HepG2 (cell line): Measurements from ENCODE around the gene COL25A1. TPM values are rescaled to one million over a fixed set of nuclear protein-coding genes. Genes with fewer than 3 reads are reported as not detected.
A peak's percentile ranks its signal among the peaks of the same experiment; 100 is the strongest.

Experiments
- ATAC-seq: fragments of 200-7000 bp; cut with Tn5 transposase; 3 replicates; pipeline ENCODE4 v1.9.1; 2020; ENCODE audit warnings: mild to moderate bottlenecking, moderate library complexity
- BruUV-seq: library from RNA; stranded (reverse); fragments of 400-500 nt; replicated peaks from 2 replicates; lab custom pipeline; 2021; lab: Mats Ljungman, UMichigan
- CTCF ChIA-PET: fragments of 300-600 bp; formaldehyde crosslinking; extraction: SDS; loops from one replicate; lab custom pipeline; 2021; ENCODE audit warnings: low total read pairs, inconsistent platforms, low intra/inter-chr PET ratio; lab: Yijun Ruan, JAX
- POLR2A ChIA-PET: fragments of 350-600 bp; sonication (Branson Sonifier 250); formaldehyde crosslinking; loops from one replicate; lab custom pipeline; 2020; ENCODE audit warnings: antibody characterized with exemption, inconsistent platforms; lab: Yijun Ruan, JAX
- DNase-seq: peaks from one replicate; pipeline ENCODE4 v3.0.0-alpha.2; 2015; ENCODE audit warnings: low spot score
- FAIRE-seq: peaks from 3 replicates; lab custom pipeline; 2011; peaks lifted over from hg19 to GRCh38; lab: Jason Lieb, UNC
- H2AFZ ChIP-seq: one replicate; pipeline ENCODE4 v1.6.1; 2011; ENCODE audit warnings: low read length, inconsistent platforms
- H3K27ac ChIP-seq: fragments of 300-600 bp; 3 replicates; pipeline ENCODE4 v1.8.0; 2011; ENCODE audit warnings: mixed run types, mild to moderate bottlenecking, mixed read lengths, low read length, inconsistent platforms; ENCODE audit not compliant: insufficient read depth; ENCODE audit errors: extremely low read length
- H3K27me3 ChIP-seq, 2 experiments: fragments of 200-600 bp in 1 of 2; 2 replicates in 1 of 2; 3 replicates in 1 of 2; pipeline versions ENCODE4 v1.6.0 to v1.8.0; 2011; ENCODE audit warnings: low read length in 2 of 2, mild to moderate bottlenecking in 2 of 2, moderate library complexity in 2 of 2, inconsistent platforms in 1 of 2; ENCODE audit not compliant: insufficient read depth in 2 of 2, control insufficient read depth in 1 of 2
- H3K36me3 ChIP-seq, 2 experiments: fragments of 200-600 bp in 1 of 2; replicated peaks in 1 of 2; 2 replicates in 1 of 2; 3 replicates in 1 of 2; pipeline versions ENCODE4 v1.5.1 to v1.8.0; 2011; ENCODE audit warnings: low read length in 2 of 2, inconsistent platforms in 1 of 2; ENCODE audit not compliant: insufficient read depth in 2 of 2, control insufficient read depth in 1 of 2
- H3K4me1 ChIP-seq: 2 replicates; pipeline ENCODE4 v1.5.1; 2012; ENCODE audit warnings: low read length, inconsistent platforms; ENCODE audit not compliant: insufficient read depth
- H3K4me2 ChIP-seq: 2 replicates; pipeline ENCODE4 v1.6.0; 2011; ENCODE audit warnings: low read depth, low read length, inconsistent platforms
- H3K4me3 ChIP-seq, 3 experiments: fragments of 200-600 bp in 1 of 3; sonication (generic), shearing (Covaris generic) in 1 of 3; replicated peaks in 1 of 3; 2 replicates each; pipeline ENCODE4 v1.5.1; 2011 to 2016; ENCODE audit warnings: low read length in 3 of 3, inconsistent platforms in 2 of 3, low read depth in 2 of 3, mild to moderate bottlenecking in 2 of 3, control low read depth in 1 of 3, mixed read lengths in 1 of 3; ENCODE audit not compliant: insufficient read depth in 1 of 3
- H3K79me2 ChIP-seq: one replicate; pipeline ENCODE4 v1.6.1; 2011; ENCODE audit warnings: low read length, inconsistent platforms; ENCODE audit not compliant: insufficient read depth
- H3K9ac ChIP-seq: 2 replicates; pipeline ENCODE4 v1.6.0; 2011; ENCODE audit warnings: mild to moderate bottlenecking, low read depth, low read length, inconsistent platforms; ENCODE audit not compliant: insufficient read depth
- H3K9me3 ChIP-seq: 2 replicates; pipeline ENCODE4 v1.5.1; 2012; ENCODE audit warnings: mild to moderate bottlenecking, low read length
- H4K20me1 ChIP-seq: 2 replicates; pipeline ENCODE4 v1.6.0; 2011; ENCODE audit warnings: inconsistent platforms, mild to moderate bottlenecking, low read length, moderate library complexity; ENCODE audit not compliant: insufficient read depth
- ELF3 ChIP-seq: IDR thresholded peaks from 2 replicates; pipeline ENCODE4 v1.6.1; 2016; ENCODE audit warnings: missing genetic modification reagents, missing compliant biosample characterization
- PTBP1 ChIP-seq: fragments of 200-400 bp; formaldehyde crosslinking; IDR thresholded peaks from 2 replicates; pipeline ENCODE4 v1.6.1; 2018; ENCODE audit warnings: low read length, low read depth; ENCODE audit not compliant: poor library complexity, severe bottlenecking
- SMARCC2 ChIP-seq: fragments of 450-650 bp; IDR thresholded peaks from 2 replicates; pipeline ENCODE4 v1.6.1; 2017; ENCODE audit warnings: antibody characterized with exemption, mild to moderate bottlenecking
- STAG1 ChIP-seq: sonication (generic); formaldehyde crosslinking; IDR thresholded peaks from 2 replicates; pipeline ENCODE4 v1.4.0; 2020; ENCODE audit warnings: missing genetic modification reagents
- ZNF672 ChIP-seq: sonication (generic); formaldehyde crosslinking; IDR thresholded peaks from 2 replicates; pipeline ENCODE4 v1.8.1; 2022; ENCODE audit warnings: missing genetic modification reagents
- WGBS: methylation state at CpG from one replicate; pipeline ENCODE4 v1.1.6; 2017; ENCODE audit warnings: low lambda C conversion rate; 5-methylcytosine and 5-hydroxymethylcytosine counted together
- in situ Hi-C: cut with HindIII; loops from 2 replicates; pipeline ENCODE4 v1.10.0; 2017; ENCODE audit warnings: low pct_unique_long_range_greater_than_20kb; ENCODE audit not compliant: extremely low pct_ligation_motif_present
- intact Hi-C: fragments of 100-400 bp; cut with micrococcal nuclease; formaldehyde crosslinking; loops from one replicate; pipeline ENCODE4 v1.10.0; 2022; ENCODE audit not compliant: unreplicated experiment
- polyA plus RNA-seq, 8 experiments: library from polyadenylated mRNA; depleted of rRNA in 3 of 8; stranded (reverse) in 7 of 8; unstranded in 1 of 8; fragments of >200 nt; fragmentation: Illumina TruSeq in 4 of 8; extraction: Trizol in 4 of 8; gene quantifications; 2 replicates each; pipeline versions ENCODE4 v1.2.1 to v1.2.3, GENCODE V29; 2011 to 2016; ENCODE audit warnings: low read depth in 4 of 8, missing spikeins in 1 of 8, mixed read lengths in 1 of 8; ENCODE audit not compliant: insufficient read depth in 1 of 8
- total RNA-seq, 5 experiments: library from RNA; depleted of rRNA; stranded (reverse); fragments of >200 nt; fragmentation: Illumina TruSeq; extraction: Trizol; gene quantifications; 2 replicates each; pipeline ENCODE4 v1.2.3, GENCODE V29; 2016; ENCODE audit warnings: low read depth in 1 of 5
- TF ChIP-seq, protein P1 (sequence below): sonication (generic); formaldehyde crosslinking; IDR thresholded peaks from 2 replicates; pipeline ENCODE4 v1.4.0; 2020; ENCODE audit warnings: mild to moderate bottlenecking, missing genetic modification reagents
- TF ChIP-seq, protein P2 (sequence below): sonication (generic); formaldehyde crosslinking; IDR thresholded peaks from 2 replicates; pipeline ENCODE4 v1.5.0; 2020; ENCODE audit warnings: mild to moderate bottlenecking, missing genetic modification reagents, moderate library complexity

The COL25A1 gene
- total and polyA plus RNA-seq, 2 of the 13 experiments (the other 11 are each of a cell fraction or from before 2014, with no cell fraction given), result not detected

DNA sequence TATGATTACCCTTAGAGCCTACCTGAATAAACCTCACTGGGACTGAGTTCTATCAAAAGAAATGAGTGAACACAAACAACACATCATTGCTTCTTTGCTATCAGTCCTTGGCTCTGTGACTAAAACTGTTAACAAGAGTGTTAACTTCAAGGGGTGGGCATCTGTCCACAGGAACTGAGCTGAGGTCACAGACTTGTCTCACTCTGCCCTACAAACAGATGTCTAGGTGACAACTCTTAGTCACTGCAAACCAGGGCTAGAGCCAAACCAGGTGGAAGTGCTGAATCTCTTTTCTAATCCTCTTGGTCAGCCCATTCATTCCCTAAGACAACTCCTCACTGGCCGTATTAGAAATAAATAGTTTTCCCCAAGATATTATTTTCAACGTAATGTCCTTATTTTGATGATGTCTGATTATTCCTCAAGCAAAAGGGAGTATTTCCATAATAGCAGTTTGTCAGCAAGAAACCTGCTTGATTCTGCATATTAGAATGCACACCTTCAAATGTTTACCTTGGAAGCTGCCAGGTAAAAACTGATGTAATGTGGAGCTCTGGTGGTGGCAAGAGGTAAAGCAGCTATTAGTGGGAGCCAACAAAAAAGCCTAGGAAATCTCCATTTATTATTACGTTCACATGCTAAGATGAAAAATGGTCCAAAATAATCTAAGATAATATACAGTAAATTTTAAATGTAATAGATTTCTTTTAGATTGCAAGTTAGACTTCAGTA is 4.0 kb downstream of the COL25A1 start:
- no peak for DNase-seq
- Histone ChIP-seq H3K4me3 (no peak overlapping the region), H3K4me1 (no peaks in the 10 kb centered on the region)
- CTCF ChIA-PET, result interaction anchor here (1.1 kb wide), 1 partner anchor 615 kb away, joined by 3 read pairs; no protein-coding TSS in a partner anchor
- peak; percentile 63 for TF ChIP-seq STAG1
- TF ChIP-seq, protein P1, sequence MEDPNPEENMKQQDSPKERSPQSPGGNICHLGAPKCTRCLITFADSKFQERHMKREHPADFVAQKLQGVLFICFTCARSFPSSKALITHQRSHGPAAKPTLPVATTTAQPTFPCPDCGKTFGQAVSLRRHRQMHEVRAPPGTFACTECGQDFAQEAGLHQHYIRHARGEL (CRISPR knock-in tag), result no peak
- TF ChIP-seq, protein P2, sequence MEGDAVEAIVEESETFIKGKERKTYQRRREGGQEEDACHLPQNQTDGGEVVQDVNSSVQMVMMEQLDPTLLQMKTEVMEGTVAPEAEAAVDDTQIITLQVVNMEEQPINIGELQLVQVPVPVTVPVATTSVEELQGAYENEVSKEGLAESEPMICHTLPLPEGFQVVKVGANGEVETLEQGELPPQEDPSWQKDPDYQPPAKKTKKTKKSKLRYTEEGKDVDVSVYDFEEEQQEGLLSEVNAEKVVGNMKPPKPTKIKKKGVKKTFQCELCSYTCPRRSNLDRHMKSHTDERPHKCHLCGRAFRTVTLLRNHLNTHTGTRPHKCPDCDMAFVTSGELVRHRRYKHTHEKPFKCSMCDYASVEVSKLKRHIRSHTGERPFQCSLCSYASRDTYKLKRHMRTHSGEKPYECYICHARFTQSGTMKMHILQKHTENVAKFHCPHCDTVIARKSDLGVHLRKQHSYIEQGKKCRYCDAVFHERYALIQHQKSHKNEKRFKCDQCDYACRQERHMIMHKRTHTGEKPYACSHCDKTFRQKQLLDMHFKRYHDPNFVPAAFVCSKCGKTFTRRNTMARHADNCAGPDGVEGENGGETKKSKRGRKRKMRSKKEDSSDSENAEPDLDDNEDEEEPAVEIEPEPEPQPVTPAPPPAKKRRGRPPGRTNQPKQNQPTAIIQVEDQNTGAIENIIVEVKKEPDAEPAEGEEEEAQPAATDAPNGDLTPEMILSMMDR, result peak; percentile 39
- TF ChIP-seq, all 625 proteins: peak for 2
- 9% methylated on average over 3 of the region's 3 CpGs for WGBS
- no peak overlapping the region for H2AFZ ChIP-seq
- no peaks in the 10 kb centered on the region for H4K20me1 ChIP-seq
- ATAC-seq, result peak; percentile 59; the same call in 2 of the 3 replicates
- no peak overlapping the region for H3K27ac ChIP-seq
- no peaks in the 10 kb centered on the region for H3K36me3 ChIP-seq
- H3K27me3 ChIP-seq, result peaks cover 1 to 5% of the 10 kb centered on the region in 2 experiments; a peak in 3 of 5 replicates
- BruUV-seq, result no TSS peak
- no peak overlapping the region for H3K4me2 ChIP-seq
- POLR2A ChIA-PET, result no interaction called here
- H3K9me3 ChIP-seq, result no peaks in the 10 kb centered on the region
- H3K79me2 ChIP-seq, result no peaks in the 10 kb centered on the region
- intact Hi-C loops, result loop anchor here (1.0 kb wide), 2 partner anchors 222 to 463 kb away; no protein-coding TSS in a partner anchor
- no peak overlapping the region for H3K9ac ChIP-seq
- FAIRE-seq, result peak; percentile 63
- in situ Hi-C loops, result no loop called here

DNA sequence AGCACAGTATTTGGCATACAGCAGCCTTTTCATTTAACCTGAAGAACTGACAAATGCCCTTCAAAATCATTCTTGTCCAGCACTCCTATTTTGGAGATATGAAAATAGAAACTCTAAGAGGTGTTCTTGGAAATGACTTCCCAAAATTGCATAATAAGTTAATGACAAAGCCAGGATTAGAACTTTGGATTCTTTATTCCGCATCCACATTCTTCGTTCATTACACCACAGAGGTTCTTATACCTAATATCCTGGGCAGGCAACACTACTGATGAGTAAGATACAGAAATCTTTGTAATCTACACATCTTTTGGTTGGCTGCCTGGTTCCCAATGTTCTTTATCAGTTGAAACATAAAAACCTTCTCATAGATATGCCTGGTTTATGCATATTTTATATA is 5.9 kb downstream of the COL25A1 start:
- Histone ChIP-seq H2AFZ (no peak overlapping the region), H3K4me2 (no peak overlapping the region), H3K9ac (no peak overlapping the region), H4K20me1 (no peaks in the 10 kb centered on the region), H3K27me3 (no peaks in the 10 kb centered on the region), H3K4me1 (no peaks in the 10 kb centered on the region), H3K4me3 (no peak overlapping the region), H3K27ac (no peak overlapping the region), H3K9me3 (no peaks in the 10 kb centered on the region), H3K79me2 (no peaks in the 10 kb centered on the region), H3K36me3 (no peaks in the 10 kb centered on the region)
- in situ Hi-C loops (no loop called here), intact Hi-C loops (no loop called here)
- ChIA-PET POLR2A (no interaction called here), CTCF (no interaction called here)
- TF ChIP-seq ZNF672 (no peak), PTBP1 (no peak), SMARCC2 (no peak), ELF3 (CRISPR knock-in tag) (no peak)
- DNase-seq (no peak), FAIRE-seq (no peak), ATAC-seq (no peak)
- 4% methylated on average over 2 of the region's 2 CpGs for WGBS
- no TSS peak for BruUV-seq
